OCI-LY3 (cell line): Measurements from ENCODE around the gene VAC14.

Experiments used
- H2AFZ ChIP-seq: fragments of 200-600, 300-600 bp; shearing (Covaris generic); 2 replicates; pipeline ENCODE4 v1.6.0; 2014; ENCODE audit warnings: antibody characterized with exemption, low read depth, low read length
- H3K27ac ChIP-seq: fragments of 200-600, 300-600 bp; sonication (generic); 2 replicates; pipeline ENCODE4 v1.5.1; 2014; ENCODE audit warnings: mild to moderate bottlenecking, low read length, moderate library complexity, mixed read lengths
- H3K27me3 ChIP-seq: fragments of 200-600, 300-600 bp; sonication (generic); 2 replicates; pipeline ENCODE4 v1.6.1; 2014; ENCODE audit warnings: low read depth, low read length, mixed read lengths
- H3K36me3 ChIP-seq: fragments of 200-600, 300-600 bp; sonication (generic); replicated peaks from 2 replicates; pipeline ENCODE3; 2014; ENCODE audit warnings: low read depth, low read length, mixed read lengths
- H3K4me1 ChIP-seq: fragments of 300-600, 200-600 bp; sonication (generic); 2 replicates; pipeline ENCODE4 v1.6.1; 2014; ENCODE audit warnings: low read length, mixed read lengths
- H3K4me2 ChIP-seq: fragments of 200-600, 300-600 bp; sonication (generic); 2 replicates; pipeline ENCODE4 v1.6.1; 2014; ENCODE audit warnings: low read length, mixed read lengths
- H3K4me3 ChIP-seq: fragments of 300-600, 200-600 bp; sonication (generic); 2 replicates; pipeline ENCODE4 v1.5.1; 2014; ENCODE audit warnings: antibody characterized with exemption, mild to moderate bottlenecking, low read length, moderate library complexity
- H3K79me2 ChIP-seq: fragments of 300-600, 200-600 bp; shearing (Covaris generic); 2 replicates; pipeline ENCODE4 v1.6.1; 2014; ENCODE audit warnings: mild to moderate bottlenecking, low read length, mixed read lengths
- H3K9ac ChIP-seq: fragments of 300-600, 200-600 bp; shearing (Covaris generic); 2 replicates; pipeline ENCODE4 v1.6.0; 2014; ENCODE audit warnings: mild to moderate bottlenecking, low read length, moderate library complexity
- H3K9me3 ChIP-seq: fragments of 200-600, 300-600 bp; shearing (Covaris generic); 2 replicates; pipeline ENCODE4 v1.6.1; 2014; ENCODE audit warnings: low read length, mixed read lengths; ENCODE audit not compliant: insufficient read depth
- H4K20me1 ChIP-seq: fragments of 200-600, 300-600 bp; sonication (generic); 2 replicates; pipeline ENCODE4 v1.6.1; 2016; ENCODE audit warnings: low read length, mixed read lengths; ENCODE audit not compliant: insufficient read depth
- EZH2phosphoT487 ChIP-seq: fragments of 200-600 bp; shearing (Covaris generic); IDR thresholded peaks from 2 replicates; pipeline ENCODE4 v1.6.1; 2018; ENCODE audit warnings: antibody characterized with exemption, mixed run types, low read depth
- TF ChIP-seq, protein P1 (sequence below): fragments of 200-600, 300-600 bp; sonication (generic); IDR thresholded peaks from 2 replicates; pipeline ENCODE4 v1.5.1; 2014; ENCODE audit warnings: antibody characterized with exemption, low read length, low read depth

Gene VAC14

DNA sequence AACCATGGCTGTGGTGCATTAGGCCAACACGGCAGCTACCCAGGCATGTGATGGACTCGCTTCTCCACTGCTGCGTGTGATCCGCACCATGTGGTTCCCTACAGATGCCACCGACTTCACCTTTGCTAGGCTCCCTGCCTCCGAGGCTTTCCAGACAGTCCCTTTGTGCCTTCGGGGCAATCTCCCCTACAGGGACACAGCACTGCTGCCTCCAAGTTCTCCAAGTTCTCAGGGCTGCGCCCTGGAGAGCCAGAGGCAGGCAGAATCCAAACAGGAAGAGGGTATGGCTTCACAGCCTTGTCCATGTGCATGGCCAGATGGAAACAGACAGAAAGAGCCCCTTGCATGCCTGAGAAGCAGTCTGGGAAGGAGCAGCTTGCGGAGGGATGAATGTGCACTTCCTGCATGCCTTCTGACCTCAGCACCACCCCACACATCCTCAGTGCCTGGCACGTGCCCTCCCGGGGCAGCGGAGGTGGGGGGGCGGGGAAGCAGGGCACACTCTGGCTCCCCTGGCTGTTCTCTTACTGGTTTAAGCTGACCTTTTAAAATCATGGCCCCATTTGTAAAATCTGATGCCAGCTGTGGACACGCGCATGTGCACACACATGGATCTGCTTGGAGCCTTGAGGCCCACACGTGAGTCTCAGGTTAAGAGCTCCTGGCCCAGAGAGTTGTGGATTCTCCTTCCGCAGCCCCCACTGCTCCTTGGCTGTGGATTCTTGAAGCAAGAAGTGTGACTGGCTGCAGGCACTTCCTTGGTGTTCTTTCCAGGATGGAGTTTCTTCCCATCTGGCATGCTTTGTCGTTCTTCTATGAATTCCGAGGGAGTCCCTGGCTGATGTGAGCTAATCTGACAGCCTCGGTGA is 59.8 kb downstream of the VAC14 start:
- H3K4me3 ChIP-seq: no peak overlapping the region
- H3K9ac ChIP-seq: no peak overlapping the region
- no peaks in the 10 kb centered on the region for H3K9me3 ChIP-seq
- H3K79me2 ChIP-seq: no peaks in the 10 kb centered on the region
- H3K27ac ChIP-seq: no peak overlapping the region
- no peaks in the 10 kb centered on the region for H3K36me3 ChIP-seq
- H3K27me3 ChIP-seq: no peaks in the 10 kb centered on the region
- H3K4me1 ChIP-seq: peaks cover 28% of the 10 kb centered on the region
- no peak overlapping the region for H3K4me2 ChIP-seq
- TF ChIP-seq, protein P1, sequence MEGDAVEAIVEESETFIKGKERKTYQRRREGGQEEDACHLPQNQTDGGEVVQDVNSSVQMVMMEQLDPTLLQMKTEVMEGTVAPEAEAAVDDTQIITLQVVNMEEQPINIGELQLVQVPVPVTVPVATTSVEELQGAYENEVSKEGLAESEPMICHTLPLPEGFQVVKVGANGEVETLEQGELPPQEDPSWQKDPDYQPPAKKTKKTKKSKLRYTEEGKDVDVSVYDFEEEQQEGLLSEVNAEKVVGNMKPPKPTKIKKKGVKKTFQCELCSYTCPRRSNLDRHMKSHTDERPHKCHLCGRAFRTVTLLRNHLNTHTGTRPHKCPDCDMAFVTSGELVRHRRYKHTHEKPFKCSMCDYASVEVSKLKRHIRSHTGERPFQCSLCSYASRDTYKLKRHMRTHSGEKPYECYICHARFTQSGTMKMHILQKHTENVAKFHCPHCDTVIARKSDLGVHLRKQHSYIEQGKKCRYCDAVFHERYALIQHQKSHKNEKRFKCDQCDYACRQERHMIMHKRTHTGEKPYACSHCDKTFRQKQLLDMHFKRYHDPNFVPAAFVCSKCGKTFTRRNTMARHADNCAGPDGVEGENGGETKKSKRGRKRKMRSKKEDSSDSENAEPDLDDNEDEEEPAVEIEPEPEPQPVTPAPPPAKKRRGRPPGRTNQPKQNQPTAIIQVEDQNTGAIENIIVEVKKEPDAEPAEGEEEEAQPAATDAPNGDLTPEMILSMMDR: no peak
- TF ChIP-seq EZH2phosphoT487: no peak
- no peaks in the 10 kb centered on the region for H4K20me1 ChIP-seq
- H2AFZ ChIP-seq: no peak overlapping the region

DNA sequence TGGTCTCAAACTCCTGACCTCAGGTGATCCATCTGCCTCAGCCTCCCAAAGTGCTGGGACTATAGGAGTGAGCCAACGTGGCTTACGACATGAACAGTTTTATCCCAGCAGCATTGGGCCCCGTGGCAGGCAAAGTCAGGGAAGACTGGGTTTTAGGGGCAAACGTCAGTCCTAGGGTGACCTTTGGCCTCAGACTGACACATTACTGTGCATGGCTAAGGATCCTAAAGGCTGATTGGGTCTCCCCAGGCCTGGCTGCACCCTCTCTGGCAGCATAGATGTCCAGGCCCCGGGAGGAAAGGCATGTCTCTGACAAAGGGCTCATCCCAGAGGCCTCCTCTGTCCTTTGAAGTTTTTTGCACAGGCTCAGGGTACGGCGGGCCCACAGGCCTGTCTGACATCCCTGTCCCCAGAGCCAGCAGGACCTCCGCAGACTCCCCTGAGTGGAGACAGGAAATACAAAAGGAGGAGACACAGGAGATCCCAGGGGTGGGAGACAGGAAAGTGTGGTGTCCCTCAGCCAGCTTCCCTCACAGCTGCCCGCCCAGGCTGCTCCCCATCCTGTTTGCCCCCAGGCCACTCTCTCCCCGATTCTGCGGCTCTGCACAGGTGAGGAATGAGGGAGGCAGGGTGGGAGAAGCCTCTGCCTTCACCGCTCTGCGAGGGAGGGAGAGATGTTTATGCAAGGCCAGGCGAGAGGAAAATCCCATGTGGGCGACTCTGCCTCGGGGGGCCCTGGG is 60.6 kb downstream of the VAC14 start:
- peaks cover 28% of the 10 kb centered on the region for H3K4me1 ChIP-seq

GRCh38 chr16:70739389-70739788 is 61.6 kb downstream of the VAC14 start:
- Histone ChIP-seq H3K27ac (no peak overlapping the region), H3K4me3 (no peak overlapping the region), H2AFZ (no peak overlapping the region), H3K9me3 (no peaks in the 10 kb centered on the region), H3K79me2 (no peaks in the 10 kb centered on the region), H3K36me3 (no peaks in the 10 kb centered on the region), H4K20me1 (no peaks in the 10 kb centered on the region), H3K4me2 (no peak overlapping the region), H3K9ac (no peak overlapping the region), H3K27me3 (no peaks in the 10 kb centered on the region), H3K4me1 (peaks cover 28% of the 10 kb centered on the region)
- no peak for TF ChIP-seq EZH2phosphoT487
- TF ChIP-seq, protein P1: no peak

More for the DNA sequence above, 60.6 kb downstream of the VAC14 start:
- TF ChIP-seq EZH2phosphoT487: no peak
- TF ChIP-seq, protein P1: no peak
- H3K27ac ChIP-seq: no peak overlapping the region
- H3K9ac ChIP-seq: no peak overlapping the region
- no peak overlapping the region for H3K4me2 ChIP-seq
- no peak overlapping the region for H2AFZ ChIP-seq
- no peaks in the 10 kb centered on the region for H3K79me2 ChIP-seq
- H3K4me3 ChIP-seq: no peak overlapping the region
- no peaks in the 10 kb centered on the region for H4K20me1 ChIP-seq
- H3K36me3 ChIP-seq: no peaks in the 10 kb centered on the region
- H3K27me3 ChIP-seq: no peaks in the 10 kb centered on the region
- H3K9me3 ChIP-seq: no peaks in the 10 kb centered on the region
